Activated naive CD8-positive, alpha-beta T cell treated with anti-CD3 and anti-CD28 coated beads, Interleukin-2, amount 50 U/mL, for 16 hours (primary cell): ENCODE measurements around the gene PTPRN2.
"Not testable (repeated sequence)": the region's sequence is repeated elsewhere in the genome, so short reads cannot be mapped to it uniquely, and the experiment has no call there.

Experiments used
- DNase-seq: peaks from one replicate; pipeline ENCODE4 v3.0.0-alpha.2; 2020; ENCODE audit warnings: low read depth, low spot score

Gene PTPRN2

DNA sequence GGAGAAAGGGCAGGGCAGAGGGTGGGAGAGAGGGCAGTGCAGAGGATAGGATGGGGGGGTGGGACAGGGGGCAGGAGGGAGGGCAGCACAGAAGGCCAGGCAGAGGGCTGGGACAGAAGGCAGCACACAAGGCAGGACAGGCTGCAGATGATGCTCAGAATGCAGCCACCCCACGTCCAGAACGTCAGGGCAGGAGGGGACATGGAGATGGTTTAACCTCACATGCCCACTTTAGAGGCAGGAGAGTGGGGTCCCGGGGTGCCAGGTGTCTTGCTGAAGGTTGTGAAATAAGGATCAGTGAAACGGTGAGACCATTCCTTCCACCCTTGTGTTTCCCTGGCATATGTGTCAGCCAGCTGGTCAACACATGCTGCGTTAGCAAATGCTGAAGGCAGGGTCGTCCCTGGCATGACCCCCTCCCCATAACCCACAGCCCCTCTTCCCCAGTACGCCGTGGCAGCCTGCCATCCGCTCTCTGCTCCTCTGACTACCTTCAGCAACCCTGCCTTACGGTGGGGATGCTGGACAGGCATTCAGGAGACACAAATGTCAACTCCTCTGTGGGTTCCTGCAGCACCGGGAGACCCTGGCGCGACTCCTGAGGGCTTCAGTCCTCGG lies 658.7 kb downstream of the PTPRN2 start:
- no peak for DNase-seq

DNA sequence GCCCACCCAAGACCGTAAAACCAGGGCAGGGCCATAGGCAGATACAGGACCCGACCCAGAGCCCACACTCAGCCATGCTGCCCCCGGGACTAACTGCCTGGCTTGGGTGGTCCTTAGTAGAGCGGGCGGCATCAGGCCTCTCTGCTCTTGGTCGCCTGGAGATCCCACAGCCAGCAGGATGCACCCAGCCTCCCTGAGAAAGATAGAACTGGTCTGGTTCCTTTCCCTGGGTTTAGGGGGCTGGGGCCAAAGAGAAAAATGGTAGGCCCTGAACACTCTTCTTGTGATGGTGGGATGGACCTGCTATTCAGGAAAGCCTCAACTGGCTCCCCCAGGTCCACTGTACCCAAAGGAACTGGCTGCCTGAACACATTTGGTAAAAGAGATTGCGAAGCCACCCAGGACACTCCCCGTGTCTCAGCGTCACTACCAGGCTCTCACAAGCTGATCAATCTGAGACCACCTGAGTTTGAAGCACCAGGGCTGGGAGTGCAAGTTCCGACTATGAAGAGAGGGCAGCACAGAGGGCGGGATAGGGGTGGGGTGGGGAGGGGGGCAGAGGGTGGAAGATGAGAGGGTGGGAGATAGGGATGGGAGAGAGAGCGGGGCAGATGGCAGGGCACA lies 659.3 kb downstream of the PTPRN2 start:
- DNase-seq: no peak

DNA sequence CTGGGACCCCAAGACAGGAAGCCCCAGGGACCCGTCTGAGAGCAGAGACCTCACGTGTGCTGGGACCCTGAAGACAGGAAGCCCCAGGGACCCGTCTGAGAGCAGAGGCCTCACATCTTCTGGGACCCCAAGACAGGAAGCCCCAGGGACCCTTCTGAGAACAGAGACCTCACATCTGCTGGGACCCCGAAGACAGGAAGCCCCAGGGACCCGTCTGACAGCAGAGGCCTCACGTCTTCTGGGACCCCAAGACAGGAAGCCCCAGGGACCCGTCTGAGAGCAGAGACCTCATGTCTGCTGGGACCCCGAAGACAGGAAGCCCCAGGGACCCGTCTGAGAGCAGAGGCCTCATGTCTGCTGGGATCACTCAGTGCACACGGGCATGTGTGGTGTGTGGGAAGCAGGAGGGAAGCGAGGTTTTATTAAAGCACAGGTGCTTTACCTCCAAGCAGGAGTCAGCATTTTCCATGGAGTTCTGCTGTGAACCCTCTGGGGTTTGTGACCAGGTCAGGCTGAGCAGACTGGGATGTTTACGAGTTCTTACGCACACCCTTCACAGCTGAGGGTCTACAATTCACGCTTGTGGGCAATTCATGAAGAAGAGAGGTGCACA lies 660.2 kb downstream of the PTPRN2 start:
- DNase-seq: no peak

DNA sequence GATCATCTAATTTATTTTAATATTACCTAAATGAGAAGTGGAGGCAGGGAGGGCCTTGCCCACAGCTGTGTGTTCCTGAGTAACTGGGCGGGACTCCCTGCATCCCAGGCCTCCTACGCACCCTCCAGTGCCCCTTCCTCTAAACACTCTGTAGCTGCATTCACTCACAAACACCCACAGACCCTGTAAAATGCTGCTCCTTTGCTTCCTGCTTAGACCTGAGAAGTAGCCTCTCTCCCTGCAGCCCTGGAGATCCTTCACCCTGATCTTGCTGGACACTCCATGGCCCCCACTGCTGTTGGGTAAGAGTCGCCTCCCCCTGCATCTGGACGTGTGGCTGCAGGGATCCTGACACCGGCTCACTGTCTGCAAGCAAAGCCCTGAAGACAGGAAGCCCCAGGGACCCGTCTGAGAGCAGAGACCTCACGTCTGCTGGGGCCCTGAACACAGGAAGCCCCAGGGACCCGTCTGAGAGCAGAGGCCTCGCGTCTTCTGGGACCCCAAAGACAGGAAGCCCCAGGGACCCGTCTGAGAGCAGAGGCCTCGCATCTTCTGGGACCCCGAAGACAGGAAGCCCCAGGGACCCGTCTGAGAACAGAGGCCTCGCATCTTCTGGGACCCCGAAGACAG lies 661.0 kb downstream of the PTPRN2 start:
- DNase-seq: no peak

DNA sequence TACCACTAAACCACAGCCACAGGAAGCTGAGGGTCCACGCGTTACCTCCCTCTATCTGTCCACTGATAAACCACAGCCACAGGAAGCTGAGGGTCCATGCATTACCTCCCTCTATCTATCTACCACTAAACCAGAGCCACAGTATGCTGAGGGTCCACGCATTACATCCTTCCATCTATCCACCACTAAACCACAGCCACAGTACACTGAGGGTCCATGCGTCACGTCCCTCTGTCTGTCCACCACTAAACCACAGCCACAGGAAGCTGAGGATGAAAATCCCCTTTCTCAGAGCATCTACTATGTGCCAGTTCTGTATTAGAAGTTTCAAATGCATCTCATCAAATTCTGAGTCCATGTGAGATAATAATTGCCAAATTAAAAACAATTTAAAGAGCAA lies 661.5 kb downstream of the PTPRN2 start:
- no peak for DNase-seq

DNA sequence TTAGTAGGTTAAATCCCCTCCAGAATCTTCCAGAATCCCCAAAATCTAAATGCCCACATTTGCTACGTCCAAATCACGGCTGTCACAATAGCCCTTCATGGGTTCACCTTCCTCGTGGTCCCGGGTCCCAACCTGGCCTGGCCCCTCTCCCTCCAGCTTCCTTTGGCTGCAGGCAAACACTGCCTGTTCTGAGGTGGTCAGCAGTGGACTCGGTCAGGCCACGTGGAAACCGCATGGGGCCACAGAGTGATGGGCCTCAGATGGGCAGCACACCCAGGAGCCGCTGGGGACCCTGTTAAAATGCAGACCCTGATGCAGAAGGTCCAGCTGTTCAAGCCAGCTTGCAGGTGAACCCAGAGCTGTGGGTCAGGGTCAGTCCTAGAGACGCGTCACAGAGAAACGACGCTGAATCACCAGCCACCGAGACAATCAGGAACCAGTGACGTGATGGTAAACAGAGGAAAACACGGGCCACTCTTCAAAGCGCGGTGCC lies 662.2 kb downstream of the PTPRN2 start:
- no peak for DNase-seq

DNA sequence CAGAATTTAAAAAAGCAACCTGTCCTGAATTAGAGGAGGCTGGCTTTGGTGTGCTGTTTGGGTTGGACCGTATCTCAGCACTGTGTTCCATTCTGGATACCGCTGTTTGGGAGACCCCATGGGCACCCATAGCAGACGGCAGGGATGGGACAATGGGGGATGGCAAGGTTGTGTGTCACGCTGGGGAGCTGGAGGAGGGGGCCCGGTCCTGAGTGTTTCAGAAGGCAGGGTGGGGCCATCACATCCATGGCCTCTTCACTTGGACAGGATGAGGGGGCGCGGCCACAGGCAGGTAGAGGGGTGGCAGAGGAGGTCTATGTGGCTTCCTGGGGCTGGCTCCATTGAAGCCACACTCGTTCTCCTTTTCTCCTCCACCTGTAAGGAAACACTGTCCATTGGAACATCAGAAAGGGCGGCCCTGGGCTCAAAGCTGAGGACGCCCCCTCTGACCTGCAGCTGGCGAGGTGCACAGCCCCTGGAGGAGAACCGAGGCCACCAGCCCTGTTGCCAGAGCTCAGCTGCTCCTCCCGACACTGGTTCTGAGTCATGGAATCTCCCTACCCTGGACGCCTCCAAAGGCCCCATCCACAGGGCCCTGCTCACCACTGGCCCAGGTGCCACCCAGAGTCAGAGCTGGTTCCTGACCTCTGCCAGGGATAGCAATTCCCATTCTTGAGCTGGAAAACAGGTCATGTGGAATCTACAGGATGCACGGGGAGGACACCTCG lies 663.6 kb downstream of the PTPRN2 start:
- no peak for DNase-seq

DNA sequence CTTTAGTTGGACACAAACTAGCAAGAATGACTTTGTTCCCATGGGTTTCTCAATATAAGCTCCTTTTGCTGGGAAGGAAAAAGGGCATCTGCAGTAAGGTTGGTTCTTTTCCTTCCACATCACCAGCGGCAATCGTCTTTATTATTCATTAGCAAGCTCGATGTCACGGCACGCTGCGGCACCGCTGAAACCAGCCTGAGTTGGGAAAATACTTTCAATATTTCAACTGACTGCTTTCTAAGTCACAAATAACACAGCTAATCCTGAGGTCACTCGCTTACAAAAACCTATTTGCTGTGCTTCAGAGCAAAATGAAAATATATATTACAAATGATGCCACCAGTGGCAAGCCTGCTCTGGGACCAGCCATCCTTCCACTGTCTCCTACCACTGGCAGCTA lies 665.0 kb downstream of the PTPRN2 start:
- no peak for DNase-seq

DNA sequence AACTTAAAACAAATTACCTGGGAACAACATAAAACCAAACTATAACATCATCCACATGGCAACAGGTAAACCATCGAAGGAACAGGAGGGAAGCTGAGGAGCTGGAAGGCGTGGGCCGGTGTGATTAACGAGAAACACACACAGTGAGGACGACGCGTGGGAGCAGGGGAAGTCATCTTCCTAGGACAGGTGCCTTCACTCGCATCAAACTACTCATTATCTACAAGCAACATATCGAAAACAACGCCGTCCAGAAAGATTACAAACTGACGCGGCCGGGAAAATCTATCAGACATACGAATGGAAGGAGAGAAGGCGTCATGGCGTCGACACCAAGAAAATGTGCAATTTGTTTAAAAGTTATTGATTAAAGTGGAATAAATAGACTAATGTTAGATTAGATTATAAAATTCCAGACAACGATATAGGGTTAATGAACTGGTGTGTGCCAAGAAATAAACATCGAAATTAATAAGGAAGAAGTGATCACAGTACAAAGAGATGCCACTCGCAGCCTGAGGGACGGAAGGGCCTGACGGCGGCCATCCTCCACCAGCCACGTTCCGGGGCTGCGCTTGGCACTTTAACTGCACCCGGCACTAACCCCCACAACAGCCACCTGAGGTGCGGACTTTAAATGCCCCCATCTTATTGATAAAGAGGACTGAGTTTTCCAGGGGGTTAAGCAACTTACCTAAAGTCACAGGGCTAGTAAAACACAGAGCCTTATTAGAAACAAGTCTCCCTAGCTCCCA lies 669.1 kb downstream of the PTPRN2 start:
- DNase-seq: no peak

DNA sequence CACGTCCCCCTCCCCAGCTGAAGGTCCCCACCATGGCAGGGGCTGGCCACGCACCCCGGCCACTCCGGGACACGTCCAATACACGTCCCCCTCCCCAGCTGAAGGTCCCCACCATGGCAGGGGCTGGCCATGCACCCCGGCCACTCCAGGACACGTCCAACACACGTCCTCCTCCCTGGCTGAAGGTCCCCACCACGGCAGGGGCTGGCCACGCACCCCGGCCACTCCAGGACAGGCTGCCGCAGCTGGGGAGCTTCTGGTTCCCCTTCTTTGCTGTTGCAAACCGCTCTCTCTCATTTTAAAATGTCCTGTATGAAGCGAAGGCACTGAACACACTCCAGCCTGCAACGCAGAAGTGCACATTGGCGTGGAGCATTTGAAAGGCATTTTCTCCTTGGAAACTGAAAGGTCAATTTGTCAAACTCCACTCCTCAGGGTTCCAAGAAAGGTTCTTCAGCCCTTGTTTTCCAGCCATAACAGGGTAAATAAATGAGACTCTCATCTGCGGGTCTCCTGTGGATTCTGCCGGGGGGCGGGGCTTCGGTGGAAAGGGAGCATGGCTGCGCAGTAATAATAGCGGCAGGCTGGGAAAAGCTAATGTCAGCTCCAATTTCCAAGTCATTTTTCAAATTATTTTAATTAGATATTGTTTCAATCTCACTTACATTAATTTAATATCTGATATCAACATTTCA lies 670.5 kb downstream of the PTPRN2 start:
- no peak for DNase-seq

DNA sequence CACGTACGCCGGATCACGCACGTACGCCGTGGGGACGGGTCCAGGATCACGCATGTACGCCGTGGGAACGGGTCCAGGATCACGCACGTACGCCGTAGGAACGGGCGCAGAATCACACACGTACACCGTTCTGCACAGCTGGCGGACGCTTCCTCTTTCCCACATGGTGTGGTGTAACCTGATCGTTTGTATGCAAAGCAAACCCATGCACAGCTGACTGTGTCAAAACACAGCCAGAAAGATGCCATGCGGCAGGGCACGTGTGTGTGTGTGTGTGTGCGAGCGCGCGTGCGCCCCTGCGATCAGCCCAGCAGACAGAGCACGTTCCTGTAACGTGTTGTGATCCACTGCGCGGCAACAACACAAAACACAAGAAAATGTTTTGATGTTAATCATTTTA lies 677.2 kb downstream of the PTPRN2 start:
- DNase-seq: no peak

DNA sequence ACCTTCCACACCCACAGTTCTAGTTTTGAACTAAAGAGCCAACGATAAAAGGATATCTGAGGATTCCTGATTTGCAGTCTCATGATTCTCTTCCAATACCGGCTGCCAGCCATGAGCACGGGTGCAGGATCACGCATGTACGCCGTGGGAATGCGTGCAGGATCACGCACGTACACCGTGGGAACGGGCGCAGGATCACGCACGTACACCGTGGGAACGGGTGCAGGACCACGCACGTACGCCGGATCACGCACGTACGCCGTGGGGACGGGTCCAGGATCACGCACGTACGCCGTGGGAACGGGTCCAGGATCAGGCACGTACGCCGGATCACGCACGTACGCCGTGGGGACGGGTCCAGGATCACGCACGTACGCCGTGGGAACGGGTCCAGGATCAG lies 677.6 kb downstream of the PTPRN2 start:
- not testable (repeated sequence) for DNase-seq

DNA sequence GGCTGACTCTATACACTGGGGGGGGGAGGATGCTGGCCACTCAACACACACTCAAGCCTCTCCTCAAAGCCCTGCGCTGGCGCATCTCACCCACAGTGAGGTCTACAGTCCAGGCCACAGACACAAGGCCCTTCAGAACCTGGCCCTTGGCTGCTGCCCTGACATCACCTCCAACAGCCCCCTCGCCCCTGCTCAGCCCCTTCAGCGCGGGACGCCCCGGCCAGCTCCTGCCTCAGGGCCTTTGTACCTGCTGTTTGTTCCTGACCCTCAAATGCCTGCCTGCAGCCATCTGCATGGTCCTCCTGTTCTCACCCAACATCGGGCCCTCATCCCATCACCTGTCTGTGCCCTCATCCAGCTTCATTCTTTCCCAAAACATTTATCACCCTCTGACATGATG lies 678.3 kb downstream of the PTPRN2 start:
- DNase-seq: no peak

DNA sequence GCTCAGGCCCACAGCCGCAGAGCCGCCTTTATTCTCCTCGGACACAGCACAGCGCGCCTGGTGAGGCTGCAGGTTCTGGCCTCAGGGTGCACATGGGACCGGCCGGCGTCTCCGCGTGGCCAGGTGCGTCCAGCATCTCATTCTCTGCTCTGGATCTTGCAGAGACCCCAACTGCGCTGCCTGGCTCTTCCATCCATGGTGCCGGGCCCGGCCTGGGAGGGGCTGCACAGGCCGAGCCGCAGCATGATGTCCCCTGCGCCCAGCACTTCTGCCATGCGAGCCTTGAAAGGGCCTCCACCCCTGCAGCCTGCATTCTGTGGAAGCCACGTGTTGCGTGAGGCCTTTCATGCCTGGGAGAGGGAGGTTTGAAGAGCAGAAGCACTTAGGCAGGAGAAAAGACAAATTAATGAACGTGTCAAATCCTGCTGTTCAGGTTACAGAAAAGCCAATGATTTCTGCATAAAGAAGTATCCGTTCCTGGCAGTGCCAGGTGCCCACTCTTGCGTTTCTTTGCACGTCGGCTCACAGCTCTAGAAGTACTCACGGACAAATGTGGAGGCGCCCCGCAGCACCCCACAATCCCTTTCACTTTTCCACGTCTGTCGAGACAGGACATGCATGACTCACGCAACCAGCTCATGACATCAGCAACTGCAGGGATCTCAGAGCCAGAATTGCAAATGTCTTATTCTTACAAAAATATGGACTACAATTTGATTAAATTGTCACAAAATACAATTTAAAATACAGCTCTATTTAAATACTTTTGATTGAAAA lies 679.4 kb downstream of the PTPRN2 start:
- no peak for DNase-seq

DNA sequence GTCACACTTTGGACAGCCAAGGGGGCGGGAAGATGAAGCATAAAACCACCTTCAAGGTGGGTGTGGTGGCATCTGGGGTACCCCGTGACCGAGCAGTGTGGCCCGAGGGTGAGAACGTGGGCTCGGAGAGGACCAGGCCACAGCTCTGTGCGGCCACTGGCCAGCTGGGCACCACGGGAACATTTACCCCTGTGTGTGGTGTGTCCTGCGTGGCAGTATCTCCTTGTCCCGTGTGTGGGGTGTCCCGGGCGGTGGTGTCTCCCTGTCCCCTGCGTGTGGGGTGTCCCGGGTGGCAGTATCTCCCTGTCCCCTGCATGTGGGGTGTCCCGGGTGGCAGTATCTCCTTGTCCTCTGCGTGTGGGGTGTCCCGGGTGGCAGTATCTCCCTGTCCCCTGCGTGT lies 680.5 kb downstream of the PTPRN2 start:
- DNase-seq: no peak

DNA sequence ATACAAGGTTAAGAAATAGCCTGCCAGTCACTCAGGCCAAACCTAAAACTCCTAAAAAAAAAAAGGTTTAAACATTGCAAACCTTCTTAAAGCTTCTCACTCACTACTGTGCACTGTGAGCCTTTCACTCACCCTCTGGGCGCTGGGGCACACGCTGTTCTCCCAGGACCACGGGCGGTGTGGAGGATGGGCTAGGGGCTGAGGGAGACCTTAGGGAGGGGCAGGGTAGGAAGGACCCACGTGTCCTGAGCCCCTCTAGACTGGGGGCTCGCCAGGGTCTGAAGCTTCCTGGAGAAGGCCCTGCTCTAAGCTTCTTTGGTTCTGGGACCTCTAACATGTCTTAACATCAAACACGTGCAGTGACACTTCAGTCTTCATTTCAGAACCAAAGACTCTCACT lies 681.0 kb downstream of the PTPRN2 start:
- no peak for DNase-seq

DNA sequence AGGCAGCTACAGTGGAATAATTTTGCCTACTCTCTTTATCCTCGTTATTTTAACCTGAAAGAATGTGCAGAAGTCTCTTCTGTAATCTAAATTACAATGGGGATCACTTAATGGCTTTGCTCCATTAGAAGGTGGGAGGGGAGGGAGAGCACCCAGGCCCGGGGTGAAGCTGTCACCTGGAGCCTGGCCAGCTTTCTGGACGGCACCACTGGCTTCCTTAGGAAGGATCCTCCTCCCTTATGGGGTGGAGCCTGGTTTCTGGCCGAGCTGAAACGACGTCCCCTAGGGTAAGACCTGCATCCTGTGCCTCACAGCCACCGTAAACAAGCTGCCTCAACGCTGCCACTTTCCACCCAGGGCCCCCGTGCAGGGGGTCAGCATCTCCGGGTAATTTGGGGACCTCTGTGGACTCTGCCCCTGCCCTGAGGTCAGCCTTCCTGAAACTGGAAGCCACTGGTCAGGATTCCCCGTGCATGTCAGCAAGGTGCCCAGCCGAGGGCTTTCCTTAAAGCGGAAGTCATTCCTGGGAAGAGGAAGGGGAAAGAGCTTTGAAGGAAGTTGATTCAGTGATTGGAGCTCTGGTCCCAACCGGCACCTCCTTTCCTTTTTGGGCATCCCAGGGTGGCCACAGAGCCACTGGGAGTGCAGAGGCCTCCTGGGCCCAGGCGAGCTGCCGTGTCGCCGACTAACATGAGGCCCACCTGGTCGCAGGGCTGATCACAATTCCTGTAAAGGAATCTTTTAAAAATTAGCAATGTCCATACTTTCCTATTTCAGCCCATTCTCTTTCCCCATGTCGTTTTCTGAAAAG lies 681.8 kb downstream of the PTPRN2 start:
- no peak for DNase-seq

DNA sequence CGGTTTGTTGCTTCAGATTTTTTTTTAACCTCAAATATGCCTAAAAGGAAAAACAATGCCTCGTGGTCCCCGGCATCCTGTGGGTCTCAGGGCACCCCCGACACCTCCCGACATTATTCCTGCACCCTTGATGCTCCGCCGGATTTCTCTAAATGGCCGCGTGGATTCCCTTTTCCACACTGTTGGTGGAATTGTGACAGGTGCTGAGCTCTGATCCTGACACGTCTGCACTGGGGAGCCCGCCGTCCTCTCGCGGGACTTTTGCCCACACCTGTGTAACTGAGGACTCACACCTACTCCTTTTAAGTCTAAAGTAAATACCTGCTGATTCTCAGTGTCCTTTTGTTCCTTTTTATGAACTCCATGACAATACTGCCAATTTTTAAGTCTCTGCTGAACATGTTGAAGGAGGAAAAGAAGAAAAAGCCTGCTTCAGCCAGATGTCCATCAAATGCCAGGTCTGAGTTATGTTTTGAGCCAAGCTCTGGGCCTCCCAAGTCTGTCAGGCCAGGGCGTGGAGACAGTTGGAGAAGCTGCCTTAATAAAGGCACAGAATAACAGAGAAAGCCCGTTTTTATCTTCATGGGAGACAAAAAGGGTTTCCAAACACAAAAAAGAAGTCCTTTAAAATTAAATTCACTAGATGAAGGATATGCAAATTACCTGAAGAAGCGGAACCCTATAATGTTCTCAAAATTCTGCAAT lies 682.6 kb downstream of the PTPRN2 start:
- no peak for DNase-seq
